GM12873 (cell line): ENCODE results near the gene SYT10.

Experiments
- TF ChIP-seq, protein P1 (sequence below): IDR thresholded peaks from 2 replicates; pipeline ENCODE4 v1.5.1; 2012; ENCODE audit warnings: low read depth, mild to moderate bottlenecking, moderate library complexity, low read length, control low read depth; ENCODE audit not compliant: insufficient read depth; ENCODE audit errors: missing control alignments

SYT10 gene, protein sequence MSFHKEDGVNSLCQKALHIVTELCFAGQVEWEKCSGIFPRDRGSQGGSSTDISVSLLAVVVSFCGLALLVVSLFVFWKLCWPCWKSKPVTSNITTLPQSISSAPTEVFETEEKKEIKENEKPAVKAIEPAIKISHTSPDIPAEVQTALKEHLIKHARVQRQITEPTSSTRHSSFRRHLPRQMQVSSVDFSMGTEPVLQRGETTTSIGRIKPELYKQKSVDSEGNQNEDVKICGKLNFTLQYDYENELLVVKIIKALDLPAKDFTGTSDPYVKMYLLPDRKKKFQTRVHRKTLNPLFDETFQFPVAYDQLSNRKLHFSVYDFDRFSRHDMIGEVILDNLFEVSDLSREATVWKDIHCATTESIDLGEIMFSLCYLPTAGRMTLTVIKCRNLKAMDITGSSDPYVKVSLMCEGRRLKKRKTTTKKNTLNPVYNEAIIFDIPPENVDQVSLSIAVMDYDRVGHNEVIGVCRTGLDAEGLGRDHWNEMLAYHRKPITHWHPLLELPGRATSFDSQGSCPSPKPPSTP

DNA sequence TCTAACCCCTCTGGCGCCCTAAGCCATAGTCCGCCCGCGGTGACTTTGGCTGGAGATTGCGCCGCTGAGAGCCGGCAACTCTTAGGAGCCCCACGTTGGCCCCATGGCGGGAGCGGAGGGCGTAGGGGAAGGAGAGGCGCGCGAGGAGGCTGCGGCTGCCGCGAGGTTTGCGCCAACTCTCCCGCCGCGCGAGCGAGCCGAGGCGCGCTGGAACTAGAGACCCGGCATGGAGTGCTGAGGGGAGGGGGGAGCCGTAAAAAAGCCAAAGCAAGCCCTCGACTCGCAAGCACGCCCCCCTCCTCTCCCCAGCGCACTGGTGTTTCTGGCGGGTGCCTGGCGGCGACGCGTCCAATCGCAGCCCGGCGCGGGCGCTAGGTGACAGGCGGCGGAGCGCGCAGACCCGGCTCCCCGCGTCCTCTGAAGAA, at the start of gene SYT10:
Gene SYT10, minus strand, starts transcription at position 233 of the 425 bp plus-strand sequence. CDS start 297 bp downstream, outside the sequence.
- TF ChIP-seq, protein P1, sequence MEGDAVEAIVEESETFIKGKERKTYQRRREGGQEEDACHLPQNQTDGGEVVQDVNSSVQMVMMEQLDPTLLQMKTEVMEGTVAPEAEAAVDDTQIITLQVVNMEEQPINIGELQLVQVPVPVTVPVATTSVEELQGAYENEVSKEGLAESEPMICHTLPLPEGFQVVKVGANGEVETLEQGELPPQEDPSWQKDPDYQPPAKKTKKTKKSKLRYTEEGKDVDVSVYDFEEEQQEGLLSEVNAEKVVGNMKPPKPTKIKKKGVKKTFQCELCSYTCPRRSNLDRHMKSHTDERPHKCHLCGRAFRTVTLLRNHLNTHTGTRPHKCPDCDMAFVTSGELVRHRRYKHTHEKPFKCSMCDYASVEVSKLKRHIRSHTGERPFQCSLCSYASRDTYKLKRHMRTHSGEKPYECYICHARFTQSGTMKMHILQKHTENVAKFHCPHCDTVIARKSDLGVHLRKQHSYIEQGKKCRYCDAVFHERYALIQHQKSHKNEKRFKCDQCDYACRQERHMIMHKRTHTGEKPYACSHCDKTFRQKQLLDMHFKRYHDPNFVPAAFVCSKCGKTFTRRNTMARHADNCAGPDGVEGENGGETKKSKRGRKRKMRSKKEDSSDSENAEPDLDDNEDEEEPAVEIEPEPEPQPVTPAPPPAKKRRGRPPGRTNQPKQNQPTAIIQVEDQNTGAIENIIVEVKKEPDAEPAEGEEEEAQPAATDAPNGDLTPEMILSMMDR = no peak

DNA sequence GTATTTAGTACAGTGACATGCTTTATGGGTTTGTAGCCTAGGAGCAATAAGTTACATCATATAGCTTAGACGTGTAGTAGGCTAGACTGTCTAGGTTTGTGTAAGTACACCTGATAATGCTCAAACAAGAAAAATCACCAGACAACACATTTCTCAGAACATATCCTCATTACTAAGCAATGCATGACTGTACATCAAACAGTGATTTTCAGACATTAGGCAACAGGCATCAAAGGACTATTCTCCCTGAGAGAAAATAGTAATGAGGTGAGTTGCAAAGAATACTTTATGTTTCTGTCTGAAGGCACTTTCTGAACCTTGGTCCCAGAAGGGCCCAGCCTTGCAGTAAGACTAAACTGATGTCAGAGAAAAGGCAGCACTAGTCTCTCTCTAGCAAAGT, 48.4 kb upstream of the SYT10 start:
- TF ChIP-seq, protein P1 = no peak

DNA sequence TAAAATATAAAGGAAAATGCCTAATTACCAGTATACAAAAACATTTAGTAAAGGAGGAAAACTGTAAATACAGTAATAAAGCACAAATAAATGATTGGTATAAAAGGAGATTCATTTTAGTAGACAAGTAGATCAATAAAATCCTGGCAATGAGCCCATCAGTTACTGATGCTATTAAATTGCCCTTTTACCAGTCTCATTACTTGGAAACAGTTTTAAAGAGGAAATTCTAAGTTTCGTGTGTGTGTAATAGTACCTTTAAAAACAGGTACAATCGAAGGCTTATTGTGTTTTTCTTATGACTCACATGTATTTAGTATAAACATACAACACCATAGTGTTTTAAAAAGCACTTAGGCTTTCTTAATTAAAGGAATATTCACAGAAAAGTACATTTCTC, 46.4 kb upstream of the SYT10 start:
- TF ChIP-seq, protein P1 = no peak

DNA sequence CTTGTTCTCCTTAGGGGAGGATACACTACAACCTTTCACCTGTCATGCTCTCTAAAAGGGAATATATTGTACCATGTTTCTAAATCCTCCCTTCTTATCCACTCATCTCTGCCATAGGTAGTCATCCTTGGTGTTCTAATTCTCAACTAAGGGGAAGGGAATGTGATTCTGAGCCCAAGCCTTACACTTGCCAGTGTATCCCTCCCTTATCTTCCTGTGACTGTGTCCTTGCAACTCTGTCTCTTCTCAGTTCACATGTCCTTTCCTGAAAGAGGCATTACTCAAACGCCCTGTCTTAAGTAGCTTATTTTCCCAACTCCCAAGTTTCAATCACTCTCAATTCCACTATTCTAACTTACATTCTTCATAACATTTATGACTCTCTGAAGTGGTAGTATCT, 44.5 kb upstream of the SYT10 start:
- TF ChIP-seq, protein P1 = no peak

DNA sequence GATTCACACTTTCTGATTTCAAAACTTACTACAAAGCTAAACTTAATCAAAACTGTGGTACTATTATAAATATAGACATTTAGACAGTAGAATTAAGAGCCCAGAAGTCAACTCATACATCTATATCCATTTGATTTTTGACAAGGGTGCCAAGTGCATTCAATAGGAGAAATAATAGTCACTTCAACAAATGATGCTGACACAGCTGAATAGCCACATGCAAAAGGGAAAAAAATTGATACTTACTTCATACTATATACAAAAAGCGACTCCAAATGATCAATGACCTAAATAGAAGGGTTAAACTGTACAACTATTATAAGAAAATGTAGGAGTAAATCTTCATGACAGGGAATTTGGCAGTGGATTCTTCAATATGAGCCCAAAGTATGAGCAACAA, 40.7 kb upstream of the SYT10 start:
- TF ChIP-seq, protein P1 = no peak

DNA sequence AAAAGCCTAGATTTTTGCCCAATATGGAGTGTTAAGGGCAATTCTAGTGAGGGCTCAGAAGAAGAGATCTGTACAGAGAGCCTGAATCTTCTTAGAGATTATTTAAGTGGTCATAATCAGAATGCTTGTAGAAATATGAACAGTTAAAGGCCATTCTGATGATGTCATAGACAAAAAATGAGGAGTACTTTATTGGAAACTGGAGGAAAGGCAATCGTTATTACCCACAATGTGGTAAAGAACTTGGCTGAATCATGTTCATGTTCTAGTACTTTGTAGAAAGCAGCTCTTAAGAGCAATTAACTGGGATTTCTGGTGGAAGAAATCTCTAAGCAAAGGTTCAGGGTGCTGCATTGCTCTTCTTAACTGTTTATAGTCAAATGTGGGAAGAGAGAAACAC, 36.4 kb upstream of the SYT10 start:
- TF ChIP-seq, protein P1 = no peak

DNA sequence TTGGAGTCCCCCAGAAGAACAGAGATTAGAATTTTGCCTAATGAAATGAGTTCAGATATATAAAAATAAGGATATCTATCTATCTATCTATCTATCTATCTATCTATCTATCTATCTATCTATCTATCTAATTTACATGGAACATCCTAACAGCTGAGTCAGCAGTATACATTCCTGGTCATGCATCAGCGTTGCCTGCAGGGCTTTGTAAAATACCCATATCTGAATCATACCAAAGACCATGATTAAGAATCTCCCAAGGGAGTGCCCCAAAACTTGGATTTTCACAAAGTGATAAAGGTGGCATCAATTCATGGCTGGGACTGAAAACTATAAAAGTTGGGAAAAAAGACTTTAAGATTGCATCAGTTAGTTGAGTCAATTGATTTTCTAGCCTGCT, 32.7 kb upstream of the SYT10 start:
- TF ChIP-seq, protein P1 = no peak
